Measurements from ENCODE around the gene PCDHB9.
"Not testable (repeated sequence)": the region's sequence is repeated elsewhere in the genome, so short reads cannot be mapped to it uniquely, and the experiment has no call there.

The PCDHB9 gene

GRCh38 chr5:141234109-141234667, 47.2 kb downstream of the PCDHB9 start:
- no peak for DNase-seq (ENCODE audit: low spot score)
- FAIRE-seq: no peak

GRCh38 chr5:141235922-141236321, 49.0 kb downstream of the PCDHB9 start:
- not testable (repeated sequence) for DNase-seq (ENCODE audit: low spot score); FAIRE-seq

- no peak for FAIRE-seq
- DNase-seq (ENCODE audit: low spot score): no peak
Observed at GRCh38 chr5:141236516-141237313, 49.8 kb downstream of the PCDHB9 start.
